SK-N-MC (cell line): ENCODE measurements around the gene ZNF519.

Experiments used
- DNase-seq: peaks from one replicate; pipeline ENCODE4 v3.0.0-alpha.2; 2011; ENCODE audit warnings: low read depth, low spot score
- H3K27ac ChIP-seq: fragments of 200-600 bp; sonication (generic); 2 replicates; pipeline ENCODE4 v1.5.1; 2016; ENCODE audit warnings: mixed run types
- H3K36me3 ChIP-seq: fragments of 200-600 bp; sonication (generic); 2 replicates; pipeline ENCODE4 v1.6.1; 2017; ENCODE audit warnings: antibody characterized with exemption, low read length, mixed read lengths; ENCODE audit not compliant: insufficient read depth
- H3K4me3 ChIP-seq: fragments of 200-600 bp; sonication (generic); 2 replicates; pipeline ENCODE4 v1.5.1; 2016
- H3K9ac ChIP-seq: fragments of 200-600 bp; sonication (generic); 2 replicates; pipeline ENCODE4 v1.8.0; 2017; ENCODE audit warnings: mixed run types, mixed read lengths; ENCODE audit not compliant: insufficient read length
- H3K9me3 ChIP-seq: fragments of 200-600 bp; sonication (generic); 2 replicates; pipeline ENCODE4 v1.6.1; 2017; ENCODE audit warnings: low read depth, mild to moderate bottlenecking, antibody characterized with exemption, low read length, moderate library complexity, mixed read lengths
- EZH2 ChIP-seq: fragments of 200-600 bp; sonication (generic); IDR thresholded peaks from one replicate; pipeline ENCODE4 v1.6.1; 2017; ENCODE audit warnings: antibody characterized with exemption
- FOXP2 ChIP-seq: optimal IDR thresholded peaks from 2 replicates; pipeline ENCODE3; 2011; ENCODE audit warnings: mild to moderate bottlenecking, moderate library complexity; ENCODE audit not compliant: insufficient read depth; ENCODE audit errors: extremely low read length, control extremely low read depth
- POLR2AphosphoS5 ChIP-seq: IDR thresholded peaks from 2 replicates; pipeline ENCODE4 v1.6.1; 2012; ENCODE audit warnings: mild to moderate bottlenecking, low read depth, low read length, borderline replicate concordance

Gene ZNF519

DNA sequence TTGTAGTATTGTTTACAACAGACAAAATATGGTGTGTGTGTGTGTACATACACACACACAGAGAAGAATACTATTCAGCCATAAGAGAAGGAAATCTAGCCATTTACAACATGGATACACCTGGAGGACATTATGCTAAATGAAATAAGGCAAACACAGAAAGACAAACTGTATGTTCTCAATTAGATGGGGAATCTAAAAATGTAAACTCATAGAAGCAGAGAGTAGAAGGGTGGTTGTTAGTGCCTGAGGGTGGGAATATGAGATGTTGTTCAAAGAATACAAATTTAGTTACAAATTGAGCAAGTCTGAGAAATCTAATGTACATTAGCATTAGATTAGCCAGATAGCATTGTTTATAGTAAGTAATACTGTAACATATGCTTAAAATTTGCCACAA lies 11.3 kb downstream of the ZNF519 start:
- H3K9ac ChIP-seq: no peak overlapping the region
- H3K27ac ChIP-seq: no peak overlapping the region
- TF ChIP-seq EZH2: no peak
- TF ChIP-seq FOXP2: no peak
- TF ChIP-seq POLR2AphosphoS5: no peak
- no peak overlapping the region for H3K4me3 ChIP-seq
- peaks cover 70% of the 10 kb centered on the region for H3K36me3 ChIP-seq
- DNase-seq: no peak
- H3K9me3 ChIP-seq: 0 out of 2 replicates have a peak, but pooled peaks cover 9% of the 10 kb centered on the region

DNA sequence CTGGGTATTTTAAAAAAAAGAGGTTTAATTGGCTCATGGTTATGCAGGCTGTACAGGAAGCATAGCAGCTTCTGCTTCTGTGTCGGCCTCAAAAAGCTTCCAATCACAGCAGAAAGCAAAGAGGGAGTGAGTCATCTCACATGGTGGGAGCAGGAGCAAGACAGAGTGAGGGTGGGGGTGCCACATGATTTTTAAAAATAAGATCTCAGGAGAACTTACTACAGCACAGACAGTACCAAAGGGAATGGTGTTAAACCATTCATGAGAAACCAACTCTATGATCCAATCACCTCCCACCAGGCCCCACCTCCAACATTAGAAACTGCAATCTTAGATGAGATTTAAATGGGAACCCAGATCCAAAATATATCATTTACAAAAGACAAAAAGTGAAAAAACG lies 14.6 kb downstream of the ZNF519 start:
- no peak for DNase-seq

GRCh38 chr18:14106906-14107305 lies 25.3 kb downstream of the ZNF519 start:
- DNase-seq: no peak
- TF ChIP-seq FOXP2 (no peak), POLR2AphosphoS5 (no peak), EZH2 (no peak)
- no peak overlapping the region for H3K4me3 ChIP-seq
- peaks cover 23% of the 10 kb centered on the region for H3K36me3 ChIP-seq
- peaks cover 22% of the 10 kb centered on the region; the same call in 1 of the 2 replicates for H3K9me3 ChIP-seq
- H3K27ac ChIP-seq: no peak overlapping the region
- H3K9ac ChIP-seq: no peak overlapping the region

More for the DNA sequence above, 14.6 kb downstream of the ZNF519 start:
- no peak overlapping the region for H3K9ac ChIP-seq
- no peak overlapping the region for H3K27ac ChIP-seq
- H3K9me3 ChIP-seq: 0 out of 2 replicates have a peak, but pooled peaks cover 12% of the 10 kb centered on the region
- no peak overlapping the region for H3K4me3 ChIP-seq
- peaks cover 67% of the 10 kb centered on the region for H3K36me3 ChIP-seq
- TF ChIP-seq EZH2: no peak
- TF ChIP-seq FOXP2: no peak
- TF ChIP-seq POLR2AphosphoS5: no peak

DNA sequence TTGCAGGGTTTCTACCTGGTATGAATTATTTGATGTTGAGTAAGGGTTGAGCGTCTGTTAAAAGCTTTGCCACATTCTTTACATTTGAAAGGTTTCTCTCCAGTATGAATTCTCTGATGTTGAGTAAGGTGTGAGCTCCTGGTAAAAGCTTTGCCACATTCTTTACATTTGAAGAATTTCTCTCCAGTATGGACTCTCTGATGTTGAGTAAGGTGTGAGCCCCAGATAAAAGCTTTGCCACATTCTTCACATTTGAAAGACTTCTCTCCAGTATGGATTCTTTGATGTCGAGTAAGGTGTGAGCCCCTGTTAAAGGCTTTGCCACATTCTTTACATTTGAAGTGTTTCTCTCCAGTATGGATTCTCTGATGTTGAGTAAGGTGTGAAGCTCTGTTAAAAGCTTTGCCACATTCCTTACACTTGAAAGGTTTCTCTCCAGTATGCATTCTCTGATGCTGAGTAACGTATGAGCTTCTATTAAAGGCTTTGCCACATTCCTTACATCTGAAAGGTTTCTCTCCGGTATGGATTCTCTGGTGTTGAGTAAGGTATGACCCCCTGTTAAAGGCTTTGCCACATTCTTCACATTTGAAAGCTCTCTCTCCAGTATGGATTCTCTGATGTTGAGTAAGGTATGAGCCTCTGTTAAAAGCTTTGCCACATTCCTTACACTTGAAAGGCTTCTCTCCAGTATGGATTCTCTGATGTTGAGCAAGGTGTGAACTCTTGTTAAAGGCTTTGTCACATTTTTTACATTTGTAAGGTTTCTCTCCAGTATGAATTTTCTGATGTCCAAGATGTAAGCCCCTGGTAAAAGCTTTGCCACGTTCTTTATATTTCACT lies 27.1 kb downstream of the ZNF519 start:
- DNase-seq: no peak
- peaks cover 22% of the 10 kb centered on the region; the same call in 1 of the 2 replicates for H3K9me3 ChIP-seq

DNA sequence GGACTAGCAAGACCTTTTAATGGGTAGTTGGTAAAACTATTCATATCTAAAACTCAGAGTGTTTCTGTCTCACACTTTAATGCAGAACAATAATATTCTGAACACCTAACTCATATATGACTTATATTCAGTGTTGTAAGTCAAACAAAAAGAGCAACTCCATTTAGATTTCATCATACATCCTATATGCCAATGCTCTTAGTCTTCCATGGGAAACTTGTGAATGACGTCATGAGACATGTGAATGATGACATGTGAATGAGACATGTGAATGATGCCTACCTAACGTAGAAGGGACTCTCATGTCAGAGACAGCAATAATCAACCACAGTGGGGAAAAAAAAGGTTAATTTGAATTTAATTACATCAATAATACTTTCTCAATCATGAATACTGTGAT lies 28.0 kb downstream of the ZNF519 start:
- H3K27ac ChIP-seq: no peak overlapping the region
- DNase-seq: no peak

More for the DNA sequence above, 27.1 kb downstream of the ZNF519 start:
- Histone ChIP-seq H3K27ac (no peak overlapping the region), H3K36me3 (peaks cover 37% of the 10 kb centered on the region), H3K4me3 (no peak overlapping the region), H3K9ac (no peak overlapping the region)
- no peak for TF ChIP-seq EZH2
- no peak for TF ChIP-seq POLR2AphosphoS5
- no peak for TF ChIP-seq FOXP2

GRCh38 chr18:14100503-14101286 lies 31.5 kb downstream of the ZNF519 start:
- H3K36me3 ChIP-seq: peaks cover 35% of the 10 kb centered on the region
- TF ChIP-seq FOXP2 (no peak), POLR2AphosphoS5 (no peak), EZH2 (no peak)

More for the DNA sequence above, 28.0 kb downstream of the ZNF519 start:
- Histone ChIP-seq H3K9ac (no peak overlapping the region), H3K9me3 (0 out of 2 replicates have a peak, but pooled peaks cover 17% of the 10 kb centered on the region), H3K4me3 (no peak overlapping the region), H3K36me3 (peaks cover 37% of the 10 kb centered on the region)
- TF ChIP-seq POLR2AphosphoS5: no peak
- no peak for TF ChIP-seq FOXP2
- TF ChIP-seq EZH2: no peak

GRCh38 chr18:14098428-14098827 lies 33.8 kb downstream of the ZNF519 start:
- TF ChIP-seq FOXP2 (no peak), POLR2AphosphoS5 (no peak), EZH2 (no peak)
- DNase-seq: no peak
- no peaks in the 10 kb centered on the region for H3K9me3 ChIP-seq
- no peak overlapping the region for H3K27ac ChIP-seq
- H3K9ac ChIP-seq: no peak overlapping the region
- H3K36me3 ChIP-seq: peaks cover 26% of the 10 kb centered on the region
- no peak overlapping the region for H3K4me3 ChIP-seq

More at GRCh38 chr18:14100503-14101286, 31.5 kb downstream of the ZNF519 start:
- 0 out of 2 replicates have a peak, but pooled peaks cover 6% of the 10 kb centered on the region for H3K9me3 ChIP-seq
- no peak for DNase-seq
- H3K9ac ChIP-seq: no peak overlapping the region
- H3K4me3 ChIP-seq: no peak overlapping the region
- no peak overlapping the region for H3K27ac ChIP-seq

DNA sequence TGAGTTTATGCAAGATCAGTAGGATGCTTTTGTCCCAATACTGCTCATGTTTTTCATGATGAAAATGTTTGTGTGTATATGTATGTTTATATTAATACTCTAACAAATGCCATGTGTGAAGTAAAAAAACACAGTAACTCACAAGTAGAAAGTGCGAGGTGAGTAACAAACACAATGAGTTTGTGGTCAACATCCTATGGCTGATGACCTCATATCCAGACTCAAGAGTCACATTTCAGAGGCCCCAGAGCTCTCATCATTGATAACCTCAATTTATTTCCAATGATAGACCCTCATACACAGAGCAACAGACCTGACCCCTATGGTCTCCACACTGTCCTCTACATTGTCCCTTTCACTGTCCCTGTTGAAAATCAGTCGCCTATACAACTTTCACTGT lies 34.5 kb downstream of the ZNF519 start:
- TF ChIP-seq POLR2AphosphoS5 (no peak), EZH2 (no peak), FOXP2 (no peak)
- Histone ChIP-seq H3K27ac (no peak overlapping the region), H3K9me3 (no peaks in the 10 kb centered on the region), H3K4me3 (no peak overlapping the region), H3K36me3 (peaks cover 25% of the 10 kb centered on the region; the same call in 1 of the 2 replicates), H3K9ac (no peak overlapping the region)
- DNase-seq: no peak
